GM12801 (cell line): ENCODE measurements around the gene ZXDC.

Experiments used
- CTCF ChIP-seq: IDR thresholded peaks from one replicate; pipeline ENCODE4 v1.5.1; 2011; ENCODE audit warnings: control low read depth; ENCODE audit not compliant: insufficient read length; ENCODE audit errors: extremely low read depth

The ZXDC gene

DNA sequence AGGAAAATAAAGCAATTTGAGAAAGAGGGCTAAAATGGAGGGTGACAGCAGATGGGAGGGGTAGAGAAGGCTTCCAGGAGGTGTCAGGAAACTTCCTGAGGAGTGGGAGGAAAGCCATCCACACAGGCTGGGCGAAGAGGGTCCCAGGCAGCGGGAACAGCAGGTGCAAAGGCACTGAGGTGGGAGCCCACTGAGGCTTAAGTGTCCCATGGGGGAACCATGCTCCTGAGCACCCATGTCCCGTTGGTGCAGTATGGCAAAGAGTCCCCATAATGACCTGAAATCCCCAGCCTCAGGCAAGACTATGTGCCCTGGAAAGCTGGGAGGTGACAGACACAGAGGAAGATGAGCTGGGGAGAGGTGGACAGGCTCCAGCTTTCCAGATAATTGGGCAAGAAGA lies 50.9 kb downstream of the ZXDC start:
- no peak for TF ChIP-seq CTCF

DNA sequence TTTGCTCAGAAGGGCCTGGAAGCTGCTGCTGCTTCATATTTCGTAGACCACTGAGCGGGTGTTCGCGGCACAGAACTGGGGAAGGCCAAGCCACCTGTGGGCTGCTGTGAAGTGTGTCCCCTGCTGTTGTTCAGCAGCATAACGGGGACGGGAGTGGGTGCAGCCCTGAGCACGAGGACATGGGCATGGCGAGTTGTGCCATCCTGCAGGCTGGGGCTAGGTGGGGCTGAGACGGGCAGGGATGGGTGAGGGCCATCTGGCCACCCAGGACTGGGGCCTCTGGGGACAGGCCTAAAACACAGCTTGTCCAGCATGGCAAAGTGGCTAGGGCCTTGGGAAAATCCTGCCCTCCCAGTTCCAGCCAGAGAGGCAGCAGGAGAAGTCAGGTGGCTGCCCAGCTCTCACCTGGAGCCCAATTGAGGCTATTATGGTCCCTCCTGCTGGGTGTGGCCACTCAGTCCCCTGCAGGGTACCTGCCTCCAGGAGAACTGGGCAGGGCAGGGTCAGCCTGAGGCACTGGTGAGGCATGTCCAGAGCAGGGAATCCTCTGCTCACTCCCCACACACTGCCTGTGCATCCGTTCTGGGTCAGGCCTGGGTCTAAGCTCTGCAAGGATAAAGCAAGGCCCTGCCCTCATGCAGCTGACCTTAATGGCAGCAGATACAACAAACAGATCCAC lies 51.5 kb downstream of the ZXDC start:
- no peak for TF ChIP-seq CTCF

DNA sequence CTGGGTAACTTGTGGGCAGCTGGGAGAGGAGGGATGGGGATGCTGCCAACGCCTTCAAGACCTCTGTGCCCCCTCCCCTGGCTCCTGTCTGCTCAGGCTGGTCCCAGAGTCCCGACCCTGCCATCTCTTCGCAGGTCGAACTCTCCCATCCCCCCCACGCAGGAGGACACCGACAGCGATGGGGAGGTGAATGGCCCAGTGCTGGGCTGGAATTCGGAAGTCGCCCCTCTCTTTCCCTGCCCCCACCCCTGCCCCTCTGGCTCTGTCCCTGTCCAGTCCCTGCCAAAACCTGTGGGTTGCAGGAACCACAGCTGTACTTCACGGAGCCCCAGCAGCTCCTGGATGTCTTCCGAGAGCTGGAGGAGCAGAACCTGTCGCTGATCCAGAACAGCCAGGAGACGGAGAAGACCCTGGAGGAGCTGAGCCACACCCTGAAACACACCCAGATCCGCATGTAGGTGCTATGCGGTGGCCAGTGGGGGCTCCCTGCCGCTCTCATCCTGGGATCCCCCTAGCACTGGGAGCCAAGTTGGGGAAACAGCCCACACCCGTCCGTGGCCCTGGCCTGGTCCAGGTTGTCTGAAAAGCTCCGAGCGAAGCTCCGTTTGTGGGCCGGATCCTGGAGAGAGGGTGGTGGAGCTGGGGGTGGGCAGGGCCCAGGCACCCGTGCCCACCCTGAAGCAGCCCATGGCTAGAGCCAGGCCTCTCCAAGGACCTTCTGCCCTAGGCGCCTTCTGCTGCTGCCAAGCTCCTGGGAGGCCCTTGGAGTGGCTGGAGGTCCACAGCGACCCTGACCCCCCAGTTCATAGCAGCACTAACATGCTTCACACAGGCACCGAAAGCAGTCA lies 52.3 kb downstream of the ZXDC start:
- no peak for TF ChIP-seq CTCF

GRCh38 chr3:126422571-126423091 lies 53.1 kb downstream of the ZXDC start:
- TF ChIP-seq CTCF, result no peak

DNA sequence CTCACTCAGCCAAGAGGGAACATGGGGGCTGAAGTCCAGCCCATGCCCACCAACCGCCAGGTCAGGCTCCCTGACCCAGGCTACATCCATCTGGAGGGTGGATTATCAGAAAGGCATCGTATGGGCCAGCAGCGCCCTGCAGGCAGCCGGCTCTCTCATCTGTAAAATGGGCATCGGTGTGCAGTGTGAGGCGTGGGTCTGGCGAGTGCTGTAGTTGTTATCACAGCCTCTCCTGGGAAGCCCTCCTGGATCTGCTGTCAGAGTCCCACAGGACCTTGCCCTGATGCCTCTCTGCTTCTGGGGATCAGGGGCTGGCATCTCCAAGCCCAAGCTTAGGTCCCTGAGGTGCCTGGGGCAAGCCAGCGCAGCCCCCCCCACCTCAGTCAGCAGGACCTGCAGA lies 53.6 kb downstream of the ZXDC start:
- no peak for TF ChIP-seq CTCF

GRCh38 chr3:126421573-126422119 lies 54.0 kb downstream of the ZXDC start:
- TF ChIP-seq CTCF, result no peak

GRCh38 chr3:126419886-126420786 lies 55.6 kb downstream of the ZXDC start:
- no peak for TF ChIP-seq CTCF
